IPS DF 6.9 (cell line): Measurements from ENCODE around the gene NOC4L.
"Not testable (repeated sequence)": the region's sequence is repeated elsewhere in the genome, so short reads cannot be mapped to it uniquely, and the experiment has no call there.

Experiments
- DNase-seq: peaks from one replicate; pipeline ENCODE4 v3.0.0-alpha.2; 2013; ENCODE audit warnings: low read depth, low spot score
- H3K27ac ChIP-seq: one replicate; pipeline ENCODE4 v1.5.1; 2013; ENCODE audit warnings: low read length, control low read depth
- H3K27me3 ChIP-seq: 2 replicates; pipeline ENCODE4 v1.6.1; 2013; ENCODE audit warnings: mild to moderate bottlenecking, low read length; ENCODE audit not compliant: control insufficient read depth, insufficient read depth
- H3K36me3 ChIP-seq: 2 replicates; pipeline ENCODE4 v1.6.1; 2013; ENCODE audit warnings: low read length; ENCODE audit not compliant: control insufficient read depth, insufficient read depth
- H3K4me1 ChIP-seq: 2 replicates; pipeline ENCODE4 v1.6.1; 2013; ENCODE audit warnings: low read length; ENCODE audit not compliant: control insufficient read depth, insufficient read depth
- H3K4me3 ChIP-seq: 2 replicates; pipeline ENCODE4 v1.5.1; 2013; ENCODE audit warnings: mild to moderate bottlenecking, low read length
- H3K9me3 ChIP-seq: 2 replicates; pipeline ENCODE4 v1.6.1; 2013; ENCODE audit warnings: low read length, inconsistent platforms; ENCODE audit not compliant: control insufficient read depth, insufficient read depth
- WGBS: extraction: QIAGEN DNeasy Blood & Tissue Kit; methylation state at CpG from one replicate; pipeline ENCODE4 v1.1.7; 2013; ENCODE audit warnings: mixed read lengths, missing lambda C conversion rate; ENCODE audit not compliant: insufficient read length, insufficient coverage; 5-methylcytosine and 5-hydroxymethylcytosine counted together

NOC4L gene

GRCh38 chr12:132143336-132144071 lies 753 bp upstream of the NOC4L start:
- peak overlapping the region; percentile 93 for H3K4me3 ChIP-seq
- DNase-seq, result no peak
- peaks cover 3% of the 10 kb centered on the region for H3K4me1 ChIP-seq
- H3K27ac ChIP-seq, result no peak overlapping the region
- no CpG with 5 or more reads among the region's 82 CpGs for WGBS
- no peaks in the 10 kb centered on the region for H3K9me3 ChIP-seq
- peaks cover 49% of the 10 kb centered on the region for H3K36me3 ChIP-seq
- H3K27me3 ChIP-seq, result no peaks in the 10 kb centered on the region

GRCh38 chr12:132144810-132145168 lies 532 bp downstream of the NOC4L start:
- H3K4me3 ChIP-seq, result peak overlapping the region; percentile 93
- no peaks in the 10 kb centered on the region for H3K27me3 ChIP-seq
- no CpG with 5 or more reads among the region's 17 CpGs for WGBS
- H3K27ac ChIP-seq, result no peak overlapping the region
- DNase-seq, result no peak
- H3K9me3 ChIP-seq, result no peaks in the 10 kb centered on the region
- H3K36me3 ChIP-seq, result peaks cover 42% of the 10 kb centered on the region
- peaks cover 3% of the 10 kb centered on the region for H3K4me1 ChIP-seq

GRCh38 chr12:132145334-132145733 lies 1.1 kb downstream of the NOC4L start:
- Histone ChIP-seq H3K36me3 (peaks cover 37% of the 10 kb centered on the region), H3K4me3 (no peak overlapping the region), H3K27me3 (no peaks in the 10 kb centered on the region), H3K9me3 (no peaks in the 10 kb centered on the region), H3K4me1 (peaks cover 3% of the 10 kb centered on the region), H3K27ac (no peak overlapping the region)
- no peak for DNase-seq
- no CpG with 5 or more reads among the region's 7 CpGs for WGBS

- no peak overlapping the region for H3K27ac ChIP-seq
- whole genome bisulfite sequencing, result no CpG with 5 or more reads among the region's 24 CpGs
- DNase-seq, result no peak
- no peaks in the 10 kb centered on the region for H3K27me3 ChIP-seq
- no peak overlapping the region for H3K4me3 ChIP-seq
- peaks cover 3% of the 10 kb centered on the region for H3K4me1 ChIP-seq
- H3K36me3 ChIP-seq, result peaks cover 29% of the 10 kb centered on the region
- no peaks in the 10 kb centered on the region for H3K9me3 ChIP-seq
Observed at GRCh38 chr12:132146098-132146497, 1.8 kb downstream of the NOC4L start.

DNA sequence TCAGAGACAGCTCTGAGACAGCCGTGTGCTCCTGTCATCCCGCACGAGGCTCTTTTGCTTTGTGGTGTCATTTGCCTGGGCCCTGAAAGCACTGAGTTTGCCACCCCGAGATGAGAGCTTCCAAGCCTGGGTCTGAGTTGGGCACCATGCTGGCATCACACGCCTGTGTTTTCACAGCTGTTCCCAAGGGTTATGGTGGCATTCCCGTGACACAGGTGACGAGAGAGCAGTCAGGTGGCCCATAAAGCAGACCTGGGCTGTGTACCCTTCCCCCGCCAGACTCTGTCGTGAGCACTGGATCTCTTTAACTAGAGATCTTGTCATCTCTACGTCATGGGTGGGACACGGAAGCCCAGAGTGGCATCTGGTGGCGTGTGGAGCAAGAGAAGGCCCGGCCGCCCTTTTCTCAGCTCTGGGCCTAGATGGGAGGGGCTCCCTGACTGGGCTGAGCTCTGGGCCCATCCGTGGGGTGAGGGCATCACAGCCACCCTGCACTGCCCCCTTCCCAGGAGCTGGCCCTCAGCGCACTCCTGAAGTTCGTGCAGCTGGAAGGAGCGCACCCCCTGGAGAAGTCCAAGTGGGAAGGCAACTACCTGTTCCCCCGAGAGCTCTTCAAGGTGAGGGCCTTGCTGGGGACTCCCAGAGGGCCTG lies 2.6 kb downstream of the NOC4L start:
- WGBS, result no CpG with 5 or more reads among the region's 19 CpGs
- Histone ChIP-seq H3K27me3 (no peaks in the 10 kb centered on the region), H3K4me1 (peaks cover 3% of the 10 kb centered on the region), H3K9me3 (no peaks in the 10 kb centered on the region), H3K27ac (no peak overlapping the region), H3K4me3 (no peak overlapping the region), H3K36me3 (peaks cover 25% of the 10 kb centered on the region)
- no peak for DNase-seq

- H3K27me3 ChIP-seq, result no peaks in the 10 kb centered on the region
- no CpG with 5 or more reads among the region's 38 CpGs for WGBS
- peaks cover 22% of the 10 kb centered on the region for H3K36me3 ChIP-seq
- no peak for DNase-seq
- no peak overlapping the region for H3K4me3 ChIP-seq
- H3K4me1 ChIP-seq, result peaks cover 3% of the 10 kb centered on the region
- H3K9me3 ChIP-seq, result no peaks in the 10 kb centered on the region
- no peak overlapping the region for H3K27ac ChIP-seq
Observed at GRCh38 chr12:132147423-132148367, 3.4 kb downstream of the NOC4L start.

- Histone ChIP-seq H3K4me1 (no peaks in the 10 kb centered on the region), H3K36me3 (peaks cover 22% of the 10 kb centered on the region), H3K9me3 (no peaks in the 10 kb centered on the region), H3K27me3 (no peaks in the 10 kb centered on the region), H3K27ac (no peak overlapping the region), H3K4me3 (no peak overlapping the region)
- no peak for DNase-seq
- whole genome bisulfite sequencing, result no CpG with 5 or more reads among the region's 41 CpGs
Observed at GRCh38 chr12:132148368-132149045, 4.2 kb downstream of the NOC4L start.

DNA sequence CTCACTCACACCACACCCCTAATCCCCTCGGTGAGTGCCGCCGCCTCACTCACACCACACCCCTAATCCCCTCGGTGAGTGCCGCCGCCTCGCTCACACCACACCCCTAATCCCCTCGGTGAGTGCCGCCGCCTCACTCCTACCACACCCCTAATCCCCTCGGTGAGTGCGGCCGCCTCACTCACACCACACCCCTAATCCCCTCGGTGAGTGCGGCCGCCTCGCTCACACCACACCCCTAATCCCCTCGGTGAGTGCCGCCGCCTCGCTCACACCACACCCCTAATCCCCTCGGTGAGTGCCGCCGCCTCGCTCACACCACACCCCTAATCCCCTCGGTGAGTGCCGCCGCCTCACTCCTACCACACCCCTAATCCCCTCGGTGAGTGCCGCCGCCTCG lies 5.3 kb downstream of the NOC4L start:
- DNase-seq, H3K9me3 ChIP-seq: not testable (repeated sequence)
- no CpG with 5 or more reads among the region's 32 CpGs for WGBS

DNA sequence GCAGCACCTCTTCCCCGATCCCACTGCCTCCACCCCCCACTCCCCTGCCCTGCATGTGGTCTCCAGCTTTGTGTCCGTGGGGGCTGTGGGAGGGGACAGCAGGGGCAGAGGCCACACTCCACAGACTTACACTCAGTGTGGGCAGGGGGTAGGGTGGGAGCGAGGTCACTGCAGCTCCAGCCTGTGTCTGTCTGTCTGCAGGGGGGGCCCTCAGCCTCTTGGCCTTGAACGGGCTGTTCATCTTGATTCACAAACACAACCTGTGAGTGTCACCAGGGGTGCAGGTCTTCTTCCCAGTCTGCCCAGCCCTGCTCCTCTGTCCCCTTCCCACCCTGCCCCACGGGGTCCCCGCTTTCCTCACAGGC lies 6.5 kb downstream of the NOC4L start:
- H3K9me3 ChIP-seq, result no peaks in the 10 kb centered on the region
- peaks cover 22% of the 10 kb centered on the region for H3K36me3 ChIP-seq
- no CpG with 5 or more reads among the region's 6 CpGs for WGBS
- no peak overlapping the region for H3K4me3 ChIP-seq
- no peaks in the 10 kb centered on the region for H3K4me1 ChIP-seq
- no peak for DNase-seq
- no peaks in the 10 kb centered on the region for H3K27me3 ChIP-seq
- H3K27ac ChIP-seq, result no peak overlapping the region

More for the DNA sequence above, 5.3 kb downstream of the NOC4L start:
- not testable (repeated sequence) for H3K27ac ChIP-seq, H3K27me3 ChIP-seq, H3K4me3 ChIP-seq, H3K4me1 ChIP-seq
- peaks cover 22% of the 10 kb centered on the region for H3K36me3 ChIP-seq
